ENCODE data around the gene TMEM184C.

TMEM184C gene

GRCh38 chr4:147683188-147683591 is 66.0 kb downstream of the TMEM184C start:
- no peak for TF ChIP-seq CTCF (IDR thresholded peaks at IDR 0.05; ENCODE audit: control insufficient read depth, extremely low read depth, insufficient read depth)
- peak overlapping the region; percentile 76 for H3K4me3 ChIP-seq (ENCODE audit: low read depth, low read length)
- no peak for DNase-seq (ENCODE audit: low read depth)

DNA sequence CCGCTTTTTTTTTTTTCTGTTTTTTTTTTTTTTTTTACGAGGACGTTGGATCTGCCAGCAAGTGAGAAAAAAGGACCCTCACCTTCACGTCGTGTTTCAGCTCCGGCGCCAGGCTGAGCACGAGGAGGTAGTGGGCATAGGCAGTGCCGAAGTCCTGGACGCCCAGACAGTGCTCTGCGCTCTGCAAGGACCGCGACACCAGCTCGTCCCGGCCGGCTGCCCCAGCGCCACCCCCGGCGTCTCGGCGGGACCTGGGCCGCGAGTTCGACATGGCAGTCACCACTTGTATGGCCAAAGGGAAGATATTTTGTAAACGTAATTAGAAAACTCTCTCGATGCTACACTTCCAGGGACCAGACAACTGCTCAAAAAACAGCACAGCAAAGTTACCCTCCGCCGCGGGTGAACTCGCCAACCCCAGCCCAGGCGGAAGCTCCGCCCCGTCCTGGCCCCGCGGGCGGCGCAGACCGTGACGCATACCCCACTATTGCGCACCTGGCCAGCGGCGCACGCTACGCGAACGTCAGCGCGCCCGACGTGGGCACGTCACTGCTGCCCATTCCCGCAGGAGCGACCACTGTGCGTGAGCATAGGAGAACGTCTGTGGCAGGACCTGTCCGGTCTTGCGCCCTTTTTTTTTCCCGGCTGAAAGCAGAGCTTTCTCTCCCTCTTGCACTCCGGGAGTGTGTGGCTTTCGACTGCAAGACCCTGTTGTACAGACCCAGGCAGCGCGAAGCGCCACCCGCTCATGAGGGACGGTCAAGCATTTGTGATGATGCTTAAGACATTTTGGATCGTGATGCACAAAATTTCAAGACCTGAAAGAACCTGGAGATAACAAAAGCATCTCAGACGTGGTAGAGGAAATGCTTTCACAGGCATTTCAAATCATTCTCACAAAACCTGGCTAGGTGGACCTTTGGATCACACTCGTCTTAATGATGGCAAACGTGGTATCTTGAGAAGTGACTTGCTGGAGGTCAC is 66.8 kb downstream of the TMEM184C start, which contains the start of gene PRMT9:
Gene PRMT9, minus strand, starts transcription at position 447 of the 984 bp plus-strand sequence. Its CDS starts 176 bp downstream, at position 271.
- TF ChIP-seq CTCF (IDR thresholded peaks at IDR 0.05; ENCODE audit: control insufficient read depth, extremely low read depth, insufficient read depth) = no peak
- peak within 1 kb of the TSS; percentile 76 for H3K4me3 ChIP-seq (ENCODE audit: low read depth, low read length)
- DNase-seq (ENCODE audit: low read depth) = peak; percentile 71

DNA sequence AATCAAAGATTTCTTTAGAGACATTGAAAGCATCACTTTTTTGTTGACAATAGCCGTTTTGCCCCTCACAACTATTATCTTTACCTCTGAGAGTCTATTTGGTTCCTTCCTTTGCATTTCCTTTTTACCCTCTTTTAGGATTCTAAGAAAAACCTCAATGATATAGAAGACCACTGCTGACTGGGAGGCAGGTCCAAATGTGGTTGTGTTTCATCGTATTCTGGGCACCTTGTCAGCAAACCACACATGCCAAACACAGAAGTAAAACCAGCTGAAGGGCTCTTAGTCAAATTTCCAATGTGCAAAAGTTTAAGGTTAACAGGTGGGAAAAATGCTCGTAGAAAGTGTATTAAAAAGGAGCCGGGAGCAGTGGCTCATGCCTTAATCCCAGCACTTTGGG is 71.9 kb downstream of the TMEM184C start:
- no peak for DNase-seq (ENCODE audit: low read depth)
- no peak for TF ChIP-seq CTCF (IDR thresholded peaks at IDR 0.05; ENCODE audit: control insufficient read depth, extremely low read depth, insufficient read depth)
- H3K4me3 ChIP-seq (ENCODE audit: low read depth, low read length) = no peak overlapping the region

DNA sequence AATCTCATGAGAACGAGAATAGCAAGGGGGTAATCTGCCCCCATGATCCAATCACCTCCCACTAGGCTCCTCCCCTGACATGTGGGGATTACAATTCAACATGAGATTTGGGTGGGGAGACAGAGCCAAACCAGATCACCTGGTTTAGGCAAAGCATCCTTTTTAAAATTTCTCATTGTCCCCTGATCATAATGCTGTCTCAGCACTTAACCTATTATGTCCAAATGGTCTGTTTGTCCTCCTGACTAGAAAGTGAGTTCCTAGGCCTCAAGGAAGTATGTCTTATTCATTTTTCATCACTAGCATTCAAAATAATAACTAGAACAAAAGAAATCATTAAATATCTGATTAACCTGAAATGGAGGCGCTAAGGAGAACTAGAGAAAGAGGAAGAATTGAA is 74.6 kb downstream of the TMEM184C start:
- no peak for TF ChIP-seq CTCF (IDR thresholded peaks at IDR 0.05; ENCODE audit: control insufficient read depth, extremely low read depth, insufficient read depth)
- H3K4me3 ChIP-seq (ENCODE audit: low read depth, low read length) = no peak overlapping the region
- no peak for DNase-seq (ENCODE audit: low read depth)

DNA sequence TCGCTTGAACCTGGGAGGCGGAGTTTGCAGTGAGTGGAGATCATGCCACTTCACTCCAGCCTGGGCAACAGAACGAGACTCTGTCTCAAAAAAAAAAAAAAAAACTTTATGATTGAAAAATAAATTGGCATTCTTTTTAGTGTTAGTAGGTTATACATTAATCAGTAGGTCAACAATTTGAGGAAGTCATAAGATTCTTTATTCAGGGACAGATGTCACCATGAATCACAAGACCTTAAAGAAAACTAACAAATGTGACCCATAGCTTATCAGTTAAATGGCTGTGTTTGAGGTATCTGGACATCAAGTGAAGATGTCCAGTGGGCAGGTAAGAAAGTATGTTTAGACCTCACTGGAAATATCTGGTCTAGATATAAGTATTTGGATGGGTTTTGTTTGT is 76.0 kb downstream of the TMEM184C start:
- no peak for TF ChIP-seq CTCF (IDR thresholded peaks at IDR 0.05; ENCODE audit: control insufficient read depth, extremely low read depth, insufficient read depth)
- no peak overlapping the region for H3K4me3 ChIP-seq (ENCODE audit: low read depth, low read length)
- no peak for DNase-seq (ENCODE audit: low read depth)

DNA sequence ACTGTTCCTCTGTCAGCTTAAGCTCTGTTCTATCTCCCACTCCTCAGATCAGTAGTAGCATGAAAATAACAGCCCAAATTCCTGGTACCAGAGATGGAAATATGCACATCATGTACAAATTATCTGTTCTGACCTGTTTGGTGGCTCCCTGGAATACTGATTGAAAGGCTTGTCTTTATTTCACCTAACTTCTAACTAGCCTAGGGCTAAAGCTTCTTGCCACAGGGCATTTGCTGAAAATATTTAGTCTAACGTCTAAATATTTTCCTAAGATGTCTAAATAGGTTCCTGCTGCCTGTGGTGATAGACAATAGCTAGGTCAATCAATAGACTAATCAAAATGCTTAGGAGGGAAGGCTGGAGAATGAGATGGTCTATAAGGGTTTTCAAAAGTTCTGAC is 79.7 kb downstream of the TMEM184C start:
- DNase-seq (ENCODE audit: low read depth) = no peak
- TF ChIP-seq CTCF (IDR thresholded peaks at IDR 0.05; ENCODE audit: control insufficient read depth, extremely low read depth, insufficient read depth) = no peak
- no peak overlapping the region for H3K4me3 ChIP-seq (ENCODE audit: low read depth, low read length)

Data from LNCaP clone FGC (cell line).